RWPE1 (cell line): ENCODE measurements around the gene RAC2.
A peak's percentile ranks its signal among the peaks of the same experiment; 100 is the strongest.

Source experiments
- CTCF ChIA-PET: fragments of 350-600 bp; sonication (Branson Sonifier 250); formaldehyde crosslinking; extraction: SDS; loops from one replicate; lab custom pipeline; 2021; lab: Yijun Ruan, JAX
- POLR2A ChIA-PET: fragments of 400-600 bp; formaldehyde crosslinking; extraction: SDS; loops from one replicate; lab custom pipeline; 2020; ENCODE audit warnings: antibody characterized with exemption; ENCODE audit not compliant: low non-redundant PET; lab: Yijun Ruan, JAX
- DNase-seq: peaks from one replicate; pipeline ENCODE4 v3.0.0; 2012; ENCODE audit warnings: low spot score
- H3K27ac ChIP-seq: fragments of 450-650 bp; 2 replicates; pipeline ENCODE4 v1.5.1; 2017
- TF ChIP-seq, protein P1 (sequence below): fragments of 450-650 bp; conservative IDR thresholded peaks from 2 replicates; pipeline ENCODE4 v1.5.1; 2017; ENCODE audit warnings: low read depth, mild to moderate bottlenecking

Gene RAC2

DNA sequence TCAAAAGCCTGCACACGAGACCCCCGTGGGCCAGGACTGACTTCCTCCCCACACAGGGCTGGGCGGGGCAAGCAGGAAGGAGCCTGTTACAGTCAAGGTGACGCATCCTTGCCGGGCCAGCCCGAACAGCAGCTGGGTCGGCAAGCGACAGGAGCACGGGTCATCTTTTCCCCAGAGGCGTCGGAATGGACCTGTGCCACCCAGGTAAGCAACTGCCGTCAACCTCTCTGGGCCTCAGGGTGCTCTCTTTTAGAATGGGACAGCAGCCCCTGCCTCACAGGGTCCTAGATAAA is 38.3 kb upstream of the RAC2 start, which contains the start of gene CYTH4:
Gene CYTH4 (plus strand): TSS at position 124 of the 293 bp plus-strand sequence. CDS start 62 bp downstream, at position 186.
- POLR2A ChIA-PET: no interaction called here
- DNase-seq: peak; percentile 50
- H3K27ac ChIP-seq: peak within 1 kb of the TSS; percentile 25; the same call in 1 of the 2 replicates
- TF ChIP-seq, protein P1, sequence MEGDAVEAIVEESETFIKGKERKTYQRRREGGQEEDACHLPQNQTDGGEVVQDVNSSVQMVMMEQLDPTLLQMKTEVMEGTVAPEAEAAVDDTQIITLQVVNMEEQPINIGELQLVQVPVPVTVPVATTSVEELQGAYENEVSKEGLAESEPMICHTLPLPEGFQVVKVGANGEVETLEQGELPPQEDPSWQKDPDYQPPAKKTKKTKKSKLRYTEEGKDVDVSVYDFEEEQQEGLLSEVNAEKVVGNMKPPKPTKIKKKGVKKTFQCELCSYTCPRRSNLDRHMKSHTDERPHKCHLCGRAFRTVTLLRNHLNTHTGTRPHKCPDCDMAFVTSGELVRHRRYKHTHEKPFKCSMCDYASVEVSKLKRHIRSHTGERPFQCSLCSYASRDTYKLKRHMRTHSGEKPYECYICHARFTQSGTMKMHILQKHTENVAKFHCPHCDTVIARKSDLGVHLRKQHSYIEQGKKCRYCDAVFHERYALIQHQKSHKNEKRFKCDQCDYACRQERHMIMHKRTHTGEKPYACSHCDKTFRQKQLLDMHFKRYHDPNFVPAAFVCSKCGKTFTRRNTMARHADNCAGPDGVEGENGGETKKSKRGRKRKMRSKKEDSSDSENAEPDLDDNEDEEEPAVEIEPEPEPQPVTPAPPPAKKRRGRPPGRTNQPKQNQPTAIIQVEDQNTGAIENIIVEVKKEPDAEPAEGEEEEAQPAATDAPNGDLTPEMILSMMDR: no peak
- CTCF ChIA-PET: interaction anchor here (0.5 kb wide), 1 partner anchor 257 kb away, joined by 4 read pairs; no protein-coding TSS in a partner anchor

DNA sequence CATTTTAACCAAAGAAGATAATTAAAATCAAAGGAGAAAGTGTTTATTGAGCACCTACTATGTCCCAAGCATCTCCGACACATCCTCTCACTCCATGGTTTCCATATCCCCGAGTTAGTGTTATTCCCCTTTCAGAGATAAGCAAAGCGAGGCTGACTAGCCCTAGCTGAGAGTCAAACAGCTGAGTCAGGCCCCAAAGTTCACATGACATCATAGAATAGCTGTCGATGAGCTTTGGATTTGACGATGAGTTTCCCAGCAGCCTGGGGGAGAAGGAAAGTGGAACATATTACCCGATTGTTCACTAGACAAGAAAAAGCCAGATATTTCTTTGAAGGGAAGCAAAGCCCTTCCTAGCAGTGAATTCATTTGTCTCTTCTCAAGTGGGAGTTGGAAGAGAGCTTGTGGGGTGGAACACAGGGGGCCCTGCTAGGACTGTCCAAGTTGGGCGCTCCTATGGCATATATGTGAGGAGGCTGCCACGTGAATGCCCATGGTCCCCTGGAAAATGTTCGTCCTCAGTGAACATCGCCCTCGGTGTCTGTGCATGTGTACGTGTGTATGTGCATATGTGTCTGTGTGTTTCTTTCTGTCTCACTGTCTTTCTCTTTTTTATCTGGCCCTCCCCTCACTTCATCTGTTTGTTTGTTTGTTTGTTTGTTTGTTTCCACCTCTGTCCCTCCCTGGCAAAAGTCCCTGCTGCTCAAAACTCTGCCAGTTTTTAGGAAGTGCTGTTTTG is 37.7 kb upstream of the RAC2 start:
- peak overlapping the region; percentile 25; the same call in 1 of the 2 replicates for H3K27ac ChIP-seq
- ChIA-PET POLR2A (no interaction called here), CTCF (no interaction called here)
- DNase-seq: no peak
- TF ChIP-seq, protein P1: no peak

DNA sequence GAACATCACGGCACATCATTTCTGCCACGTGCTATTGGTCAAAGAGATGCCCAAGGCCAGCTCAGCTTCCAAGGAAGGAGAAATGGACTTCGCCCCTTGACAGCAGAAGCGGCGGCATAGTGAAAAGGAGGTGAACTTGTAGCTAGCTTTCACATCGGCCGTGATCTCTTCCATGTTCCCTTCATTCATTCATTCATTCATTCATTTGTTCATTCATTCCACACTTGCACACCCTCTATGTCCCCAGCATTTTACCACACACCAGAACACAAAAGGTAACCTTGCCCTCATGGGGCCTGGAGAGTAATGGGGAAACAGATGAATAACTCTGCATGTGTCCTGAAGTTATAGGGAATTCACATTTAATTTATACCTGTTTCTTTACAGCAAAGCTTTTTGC is 37.1 kb upstream of the RAC2 start:
- TF ChIP-seq, protein P1: no peak
- POLR2A ChIA-PET: no interaction called here
- H3K27ac ChIP-seq: no peak overlapping the region
- CTCF ChIA-PET: interaction anchor here (0.7 kb wide), 1 partner anchor 115 kb away, joined by 3 read pairs; no protein-coding TSS in a partner anchor
- DNase-seq: no peak

GRCh38 chr22:37280718-37281117 is 36.6 kb upstream of the RAC2 start:
- H3K27ac ChIP-seq: no peak overlapping the region
- TF ChIP-seq, protein P1: no peak
- POLR2A ChIA-PET: no interaction called here
- CTCF ChIA-PET: interaction anchor here (0.7 kb wide), 1 partner anchor 114 kb away, joined by 3 read pairs; no protein-coding TSS in a partner anchor
- DNase-seq: no peak

GRCh38 chr22:37279331-37280181 is 35.5 kb upstream of the RAC2 start:
- POLR2A ChIA-PET: no interaction called here
- CTCF ChIA-PET: interaction anchor here (0.8 kb wide), 1 partner anchor 33 kb away, joined by 3 read pairs; no protein-coding TSS in a partner anchor
- no peak overlapping the region for H3K27ac ChIP-seq
- TF ChIP-seq, protein P1: no peak
- DNase-seq: no peak

DNA sequence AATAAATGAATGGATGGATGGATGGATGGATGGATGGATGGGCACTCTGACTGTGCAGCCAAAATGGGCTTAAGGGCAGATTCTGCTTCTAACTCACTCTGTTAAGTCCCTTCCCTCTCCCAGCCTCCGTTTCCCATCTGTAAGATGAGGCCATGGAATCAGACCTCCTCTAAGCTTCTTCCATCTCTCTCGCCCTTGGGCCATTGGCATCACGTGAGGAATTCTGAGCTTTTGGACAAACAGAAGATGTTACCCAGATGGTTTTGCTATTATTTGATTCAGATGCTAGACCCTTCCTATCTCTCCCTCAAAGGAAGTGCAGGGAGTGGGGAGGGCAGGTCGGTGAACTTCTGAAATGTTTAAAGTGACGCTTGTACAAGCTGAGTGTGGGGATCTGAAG is 34.2 kb upstream of the RAC2 start:
- DNase-seq: no peak
- ChIA-PET POLR2A (no interaction called here), CTCF (no interaction called here)
- no peak overlapping the region for H3K27ac ChIP-seq
- TF ChIP-seq, protein P1: no peak
